Left kidney (tissue), 2 donors: Measurements from ENCODE around the gene HNF1B. TPM values are rescaled to one million over a fixed set of nuclear protein-coding genes. Genes with fewer than 3 reads are reported as not detected.

Experiments used
- DNase-seq: peaks from one replicate; pipeline ENCODE4 v3.0.0-alpha.2; 2013
- polyA plus RNA-seq: library from polyadenylated mRNA; unstranded; fragments of 120-200 nt; gene quantifications from one replicate; pipeline ENCODE4 v1.2.1, GENCODE V29; 2013; ENCODE audit not compliant: insufficient read length

HNF1B gene
- polyA plus RNA-seq, 1 donor: 114 TPM

DNA sequence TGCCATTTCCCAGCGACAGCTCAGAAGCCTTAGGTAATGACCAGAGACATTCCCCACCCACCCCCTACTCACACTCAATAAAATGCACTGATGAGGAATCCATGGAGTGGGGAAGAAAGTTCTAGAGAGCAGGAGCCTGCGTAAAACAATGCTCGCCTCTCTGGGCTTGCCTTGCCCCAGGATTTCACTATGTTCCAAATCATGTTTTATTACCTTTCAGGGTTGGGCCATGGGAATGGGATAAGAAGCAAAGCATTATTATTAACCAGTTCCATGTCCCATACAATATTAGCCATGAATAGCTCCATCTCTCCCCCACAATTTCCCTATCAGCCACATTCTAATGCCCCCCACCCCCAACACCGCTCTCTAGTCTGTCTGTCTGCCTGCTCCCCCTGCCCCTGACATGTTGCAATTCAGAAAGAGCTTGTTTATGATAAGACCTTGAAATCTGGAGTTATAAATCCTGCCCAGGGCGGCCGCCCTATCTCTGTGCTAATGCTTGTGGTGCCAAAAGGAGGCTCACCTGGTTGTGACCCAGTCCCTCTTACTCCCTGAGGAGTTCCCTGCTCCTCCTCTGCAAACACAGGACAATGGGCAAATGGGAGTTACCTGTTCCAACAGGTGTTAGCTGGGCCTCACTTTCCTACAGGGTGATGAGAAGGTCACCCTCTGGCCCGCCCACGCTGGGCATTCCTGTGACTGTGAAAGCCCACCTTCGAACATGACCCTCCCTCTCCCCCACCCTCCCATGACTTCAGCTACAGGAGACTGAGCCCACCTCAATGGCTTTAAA lies 73.6 kb downstream of the HNF1B start:
- no peak for DNase-seq

DNA sequence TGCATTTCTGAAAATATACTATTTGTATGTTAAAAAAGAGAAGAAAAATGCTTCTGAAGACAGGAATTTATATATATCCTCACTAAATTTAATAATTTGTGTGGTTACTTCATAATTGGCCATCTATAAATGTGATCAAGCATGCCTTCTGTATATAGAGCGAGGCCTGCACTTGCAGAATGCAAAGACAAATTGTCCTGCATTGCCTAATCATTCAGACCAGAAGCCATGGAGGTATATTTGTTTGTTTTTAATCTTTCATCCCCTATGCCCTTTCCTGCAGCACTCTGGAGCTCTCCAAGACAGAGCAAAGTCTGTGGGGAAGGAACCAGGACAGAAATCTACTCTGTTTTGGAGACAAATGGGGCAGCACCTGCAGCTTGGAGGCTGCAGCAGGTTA lies 77.8 kb downstream of the HNF1B start:
- DNase-seq: no peak

DNA sequence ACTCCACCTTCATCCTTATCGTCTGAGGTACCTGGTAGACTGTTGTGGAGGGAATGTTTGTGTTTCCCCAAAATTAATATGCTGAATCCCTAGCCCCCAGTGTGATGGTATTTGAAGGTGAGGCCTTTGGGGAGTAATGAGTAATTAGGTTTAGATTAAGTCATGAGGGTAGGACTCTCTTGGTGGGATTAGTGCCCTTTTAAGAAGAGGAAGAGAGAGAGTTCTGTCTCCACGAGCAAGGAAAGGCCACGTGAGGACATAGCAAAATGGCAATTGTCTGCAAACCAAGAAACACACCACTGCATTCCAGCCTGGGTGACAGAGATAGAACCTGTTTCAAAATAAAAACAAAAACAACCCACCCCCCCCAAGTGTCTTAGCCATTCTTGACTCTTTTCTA lies 80.6 kb downstream of the HNF1B start:
- DNase-seq: no peak

DNA sequence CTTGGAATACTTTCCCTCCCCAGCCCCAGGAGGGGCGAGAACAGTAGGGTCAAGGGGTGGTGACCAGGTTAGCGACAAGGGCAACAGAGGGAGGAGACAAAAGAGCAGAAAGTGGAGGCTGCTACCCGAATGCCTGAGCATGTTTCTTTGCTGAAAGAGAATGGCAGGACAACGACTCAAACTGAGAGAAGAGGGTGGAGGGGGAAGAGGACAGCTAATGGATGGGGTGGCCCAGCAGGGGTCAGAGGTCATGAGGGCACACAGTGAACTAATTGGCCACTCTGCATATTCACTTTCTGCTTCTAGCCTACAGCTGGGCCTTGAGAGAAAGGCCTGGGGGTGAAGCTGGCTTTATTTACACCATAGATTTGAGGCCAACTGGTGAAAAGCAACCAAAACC lies 82.5 kb downstream of the HNF1B start:
- DNase-seq: no peak

DNA sequence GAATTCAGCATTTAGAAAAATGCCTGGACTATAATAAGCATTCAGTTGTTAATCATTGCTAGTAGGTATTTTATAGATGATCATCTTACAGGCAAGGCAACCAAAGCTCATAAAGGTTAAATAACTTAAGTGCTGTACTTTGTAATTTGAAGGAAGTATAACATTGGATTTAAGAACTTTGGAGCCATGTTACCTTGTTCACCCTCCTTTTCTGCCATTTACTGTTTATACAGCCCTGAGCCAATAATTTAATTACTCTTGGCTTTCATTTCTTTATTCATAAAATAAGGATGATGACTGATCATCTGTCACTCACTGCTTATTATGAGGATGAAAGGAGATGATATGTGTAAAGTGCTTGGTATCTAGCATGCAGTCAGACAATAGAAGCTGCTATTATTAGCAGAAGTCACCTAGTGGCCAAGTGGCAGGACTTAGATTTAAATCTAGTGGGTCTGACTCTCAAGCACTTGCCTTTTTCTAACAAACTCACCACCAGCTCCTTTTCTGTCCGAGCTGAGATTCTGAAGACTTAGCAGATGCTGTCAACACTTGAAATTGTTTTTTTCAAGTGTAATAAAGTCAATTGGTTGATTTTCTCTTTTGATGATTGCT lies 83.4 kb downstream of the HNF1B start:
- no peak for DNase-seq

DNA sequence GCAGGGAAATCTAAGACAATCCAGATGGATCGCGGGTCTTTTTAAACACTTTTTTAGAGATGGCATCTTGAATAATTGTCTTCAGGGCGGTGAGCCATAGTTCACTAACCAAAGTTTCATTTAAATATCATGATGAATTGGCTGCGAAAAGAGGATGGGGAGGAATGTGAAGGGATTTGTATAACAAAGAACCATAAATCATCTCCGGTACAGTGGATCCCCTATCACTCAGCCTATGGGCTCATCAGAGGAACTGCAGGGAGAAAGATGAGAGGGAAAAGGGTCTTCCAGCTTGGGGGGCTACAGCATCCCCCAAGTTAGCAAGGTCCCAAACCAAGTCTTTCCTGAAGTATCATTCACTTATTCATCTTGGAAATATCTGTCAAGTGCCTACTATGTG lies 84.9 kb downstream of the HNF1B start:
- DNase-seq: peak; percentile 21

DNA sequence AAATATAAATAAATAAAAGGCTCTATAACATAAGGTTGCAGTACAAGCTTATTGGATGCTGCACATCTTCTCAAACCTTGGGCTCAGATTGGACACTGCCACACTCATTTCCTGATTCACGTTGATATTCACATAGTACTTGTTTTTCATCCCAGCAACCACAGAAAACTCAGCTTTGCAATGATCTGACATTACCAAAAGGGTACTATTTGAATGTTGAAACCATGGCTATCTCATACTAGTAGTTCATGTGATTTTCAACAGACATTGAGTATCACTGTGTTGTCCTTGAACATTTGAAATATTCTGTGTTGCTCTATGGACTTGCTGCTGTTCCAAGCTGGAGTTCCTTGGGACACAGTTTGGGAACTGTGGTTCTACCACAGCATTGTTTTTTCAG lies 87.7 kb downstream of the HNF1B start:
- DNase-seq: no peak

DNA sequence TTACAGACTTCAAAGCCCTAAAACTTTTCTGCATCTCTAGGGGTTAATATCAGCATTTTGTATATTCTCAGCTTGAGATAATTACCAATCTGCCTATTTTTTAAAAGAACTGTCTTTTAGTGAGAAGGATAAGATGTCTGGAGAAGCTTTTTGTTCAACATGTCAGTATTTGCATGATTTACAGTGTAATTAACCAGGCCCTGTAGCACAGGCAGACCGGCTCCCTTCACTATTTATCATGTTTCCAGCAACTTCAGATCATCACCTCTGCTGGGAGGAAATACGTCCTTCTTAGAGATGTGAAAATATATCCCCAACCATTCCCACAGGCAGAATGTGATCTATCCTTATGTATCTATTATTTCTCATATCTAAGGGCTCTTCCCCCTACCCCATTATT lies 93.0 kb downstream of the HNF1B start:
- DNase-seq: no peak

DNA sequence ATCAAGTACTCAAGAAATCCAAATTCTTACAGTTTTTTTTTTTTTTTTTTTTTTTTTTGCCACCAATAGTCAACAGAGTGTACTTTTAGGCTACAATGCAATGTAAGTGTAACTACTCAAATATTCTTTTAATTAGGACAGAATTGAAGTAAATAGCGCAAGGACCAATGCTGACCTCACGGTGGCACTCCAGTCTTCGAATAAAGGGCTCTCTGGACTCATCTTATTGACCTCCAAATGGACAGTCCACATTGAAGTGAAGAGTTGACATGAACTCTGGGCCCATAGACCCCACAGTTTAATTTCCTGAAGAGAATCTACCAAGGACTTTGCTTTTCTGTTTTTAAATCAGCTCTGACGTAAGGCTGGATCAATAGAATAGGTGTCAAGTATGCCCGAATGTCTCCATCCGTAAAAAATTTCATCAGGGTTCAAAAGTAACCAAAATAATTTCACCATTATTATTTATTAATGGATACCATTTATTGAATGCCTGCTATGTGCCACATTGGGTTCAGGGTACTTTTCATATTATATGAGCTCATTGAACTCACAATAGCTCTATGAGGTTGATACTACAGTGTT lies 94.3 kb downstream of the HNF1B start:
- peak; percentile 50 for DNase-seq

DNA sequence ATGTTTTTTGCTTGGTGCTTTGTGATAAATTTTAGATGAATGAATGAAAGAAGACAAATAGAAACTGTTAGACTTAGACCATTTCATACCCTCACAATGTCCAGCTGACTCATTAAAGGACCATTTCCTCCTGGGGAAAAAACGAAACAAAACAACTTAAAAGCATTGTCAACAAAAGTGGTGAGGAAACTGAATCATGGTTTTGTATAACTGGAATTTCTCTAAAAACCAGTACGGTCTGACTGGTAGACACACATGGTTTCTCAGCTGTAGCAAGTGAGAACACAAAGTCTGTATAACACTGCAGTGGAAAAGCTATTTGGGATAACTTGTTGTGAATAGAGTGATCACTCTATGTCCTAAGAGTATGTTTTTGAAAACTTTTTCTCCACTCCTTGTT lies 96.3 kb downstream of the HNF1B start:
- no peak for DNase-seq

DNA sequence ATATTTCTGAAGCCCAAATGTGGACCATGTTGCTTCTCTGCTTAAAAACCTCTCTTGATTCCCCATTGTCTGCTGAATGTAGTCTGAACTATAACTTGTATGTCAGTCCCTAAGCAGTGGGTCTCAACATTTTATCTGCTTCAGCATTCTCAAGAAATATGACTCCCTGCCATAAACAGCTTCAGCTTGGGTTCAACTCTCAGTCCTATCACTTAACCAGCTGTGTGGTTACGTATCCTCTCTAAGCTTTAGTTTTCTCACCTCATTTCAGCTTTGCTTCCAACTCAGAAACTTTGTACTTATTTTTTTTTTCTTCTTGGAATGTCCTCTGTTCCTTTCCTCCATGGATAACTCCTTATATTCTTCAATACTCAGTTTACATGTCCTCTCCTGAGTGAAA lies 97.0 kb downstream of the HNF1B start:
- no peak for DNase-seq

DNA sequence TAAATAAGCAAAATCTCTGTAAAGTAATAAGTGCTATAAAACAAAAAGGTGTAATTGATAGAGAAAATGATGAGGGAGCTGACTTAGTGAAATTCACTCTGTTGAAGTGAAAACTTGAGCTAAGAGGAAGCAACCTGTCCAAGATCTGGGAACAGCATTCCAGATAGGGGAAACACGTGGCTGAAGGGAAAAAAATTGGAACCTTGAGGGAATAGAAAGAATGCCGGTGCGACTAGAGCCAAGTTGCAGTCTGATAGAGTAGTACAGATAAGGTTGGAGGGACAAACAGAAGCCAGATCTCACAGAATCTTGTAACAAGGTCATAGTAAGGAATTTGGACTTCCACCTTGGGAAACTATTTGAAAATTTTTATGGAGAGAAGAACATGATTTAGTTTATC lies 101.0 kb downstream of the HNF1B start:
- DNase-seq: peak; percentile 11

DNA sequence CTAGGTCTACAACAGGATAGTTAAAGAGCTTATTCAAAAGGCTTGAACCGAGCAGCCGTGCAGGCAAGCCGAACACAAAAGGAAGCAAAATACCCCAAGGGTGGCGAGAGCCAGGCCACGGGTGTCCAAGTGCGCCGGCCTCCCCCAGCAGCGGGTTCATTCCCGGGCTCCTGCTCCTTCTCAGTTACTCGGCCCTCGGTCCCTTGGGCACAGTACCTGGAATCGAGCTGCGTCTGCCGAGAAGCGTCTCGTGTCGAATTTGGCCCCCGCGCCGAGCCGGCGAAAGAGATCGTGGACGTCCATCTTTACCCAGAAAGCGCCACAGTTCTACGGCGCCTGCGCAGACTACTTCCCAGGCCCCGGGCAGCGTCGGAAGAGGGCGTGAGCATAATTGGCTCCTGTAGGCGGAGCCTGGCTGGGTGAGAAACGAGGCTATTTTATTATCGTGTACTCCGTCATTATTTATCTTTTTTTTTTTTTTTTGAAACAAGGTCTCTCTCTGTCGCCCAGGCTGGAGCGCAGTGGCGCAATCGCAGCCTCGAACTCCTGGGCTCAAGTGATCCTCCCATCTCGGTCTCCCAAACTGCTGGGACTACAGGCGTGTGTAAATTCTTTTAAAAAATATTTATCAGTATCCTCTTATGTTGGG lies 101.6 kb downstream of the HNF1B start, which contains the start of gene DDX52:
Gene DDX52, minus strand, starts transcription at position 329 of the 649 bp plus-strand sequence. Its CDS starts 26 bp downstream, at position 303.
- DNase-seq: peak; percentile 94

DNA sequence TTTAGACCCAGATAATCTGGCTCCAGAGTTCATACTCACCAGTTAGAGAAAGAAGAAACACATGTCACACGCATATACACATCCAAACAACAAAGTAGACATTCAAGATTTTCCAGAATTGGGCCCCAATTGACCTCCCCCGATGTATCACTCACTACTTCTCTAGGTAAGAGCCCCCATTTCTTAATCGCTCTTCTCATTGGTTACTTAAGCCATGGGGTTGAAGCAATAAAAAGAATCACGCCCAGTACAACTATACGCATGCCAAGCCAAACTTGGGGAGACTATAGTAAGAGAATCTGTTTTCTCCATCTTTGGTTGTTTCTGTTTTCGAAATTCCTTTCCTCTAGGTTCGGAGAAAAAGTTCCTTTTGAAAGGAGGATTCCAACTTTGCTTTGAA lies 102.2 kb downstream of the HNF1B start:
- DNase-seq: peak; percentile 27

DNA sequence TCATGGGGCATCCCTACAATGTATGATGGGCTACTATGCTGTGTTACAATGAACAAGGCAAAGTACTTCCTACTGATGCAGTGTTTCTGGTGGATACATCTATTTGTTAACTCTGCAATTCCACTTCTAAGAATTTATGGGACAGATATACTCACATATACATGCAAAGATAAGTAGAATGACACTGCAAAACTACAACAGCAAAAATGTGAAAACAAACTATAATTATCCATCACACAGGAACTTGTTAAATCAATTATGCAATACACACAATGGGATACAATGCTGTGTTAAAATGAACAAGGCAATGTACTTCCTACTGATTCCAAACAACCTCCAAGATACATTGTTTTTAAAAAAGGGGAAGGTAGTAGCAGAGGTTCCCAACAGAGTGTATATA lies 104.8 kb downstream of the HNF1B start:
- DNase-seq: no peak

DNA sequence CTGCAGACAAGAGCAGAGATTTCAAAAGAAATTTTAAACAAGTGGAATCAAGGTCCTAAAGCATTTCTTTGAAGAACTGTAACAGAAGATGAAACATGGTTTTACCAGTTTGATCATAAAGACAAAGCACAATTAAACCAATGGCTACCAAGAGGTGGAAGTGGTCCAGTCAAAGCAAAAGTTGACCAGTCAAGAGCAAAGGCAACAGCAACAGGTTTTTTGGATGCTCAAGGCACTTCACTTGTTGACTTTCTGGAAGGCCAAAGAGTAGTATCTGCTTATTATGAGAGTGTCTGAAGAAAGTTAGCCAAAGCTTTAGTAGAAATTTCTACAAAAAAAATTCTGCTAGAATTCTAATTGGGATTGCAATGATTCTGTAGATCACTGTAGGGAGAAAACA lies 106.9 kb downstream of the HNF1B start:
- no peak for DNase-seq

Other genes with a start within 250 kb of the HNF1B start
- gene SYNRG, start 135.6 kb downstream of the HNF1B start, polyA plus RNA-seq: 47.4 TPM
- 51.9 TPM for gene DDX52, start 101.6 kb downstream of the HNF1B start, polyA plus RNA-seq
- gene TBC1D3K, start 179.4 kb upstream of the HNF1B start, polyA plus RNA-seq: 1.1 TPM
- 29.6 TPM for gene TBC1D3L, start 244.0 kb upstream of the HNF1B start, polyA plus RNA-seq